T-helper 2 cell treated with Interferon-gamma antibody and Interleukin-4, amounts not matched to agents 100 ng/mL and 5 ng/mL, for 36 hours (primary cell): ENCODE results near the gene SPCS2. TPM values are rescaled to one million over a fixed set of nuclear protein-coding genes. Genes with fewer than 3 reads are reported as not detected.

Experiments
- total RNA-seq: library from RNA; stranded (reverse); gene quantifications from 2 replicates; pipeline ENCODE4 v1.2.3, GENCODE V29; 2022

SPCS2 gene
- total RNA-seq, 1 donor from 2014 or later, result 214 TPM

Other genes starting within 250 kb of the SPCS2 start
- not detected in 2 replicates for gene CHRDL2, start 217.8 kb upstream of the SPCS2 start, total RNA-seq
- gene RNF169, start 200.4 kb upstream of the SPCS2 start, total RNA-seq, result 16.5 and 16.9 TPM in 2 replicates
- 7.7 and 8.1 TPM in 2 replicates for gene XRRA1, start 175 bp upstream of the SPCS2 start, total RNA-seq
- 16.2 and 18.4 TPM in 2 replicates for gene NEU3, start 39.7 kb downstream of the SPCS2 start, total RNA-seq
- gene OR2AT4, start 147.6 kb downstream of the SPCS2 start, total RNA-seq, result not detected in 2 replicates
- 0.05 TPM in 1 of 2 replicates, not detected in the other for gene SLCO2B1, start 201.8 kb downstream of the SPCS2 start, total RNA-seq